Testis (tissue), 2 donors: ENCODE data around the gene TCF7L2.

Experiments used
- POLR2A ChIP-seq: fragments of 450-650 bp; IDR thresholded peaks from one replicate; pipeline ENCODE4 v1.6.1; 2017; ENCODE audit warnings: antibody characterized with exemption, mild to moderate bottlenecking, moderate library complexity
- TF ChIP-seq, protein P1 (sequence below), 3 experiments: fragments of 450-650 bp in 2 of 3; fragments of 200-600 bp in 1 of 3; sonication (generic) in 1 of 3; IDR thresholded peaks; one replicate each; pipeline ENCODE4 v1.5.1; 2016 to 2019; ENCODE audit warnings: antibody characterized with exemption in 3 of 3, mild to moderate bottlenecking in 2 of 3, moderate library complexity in 1 of 3

DNA sequence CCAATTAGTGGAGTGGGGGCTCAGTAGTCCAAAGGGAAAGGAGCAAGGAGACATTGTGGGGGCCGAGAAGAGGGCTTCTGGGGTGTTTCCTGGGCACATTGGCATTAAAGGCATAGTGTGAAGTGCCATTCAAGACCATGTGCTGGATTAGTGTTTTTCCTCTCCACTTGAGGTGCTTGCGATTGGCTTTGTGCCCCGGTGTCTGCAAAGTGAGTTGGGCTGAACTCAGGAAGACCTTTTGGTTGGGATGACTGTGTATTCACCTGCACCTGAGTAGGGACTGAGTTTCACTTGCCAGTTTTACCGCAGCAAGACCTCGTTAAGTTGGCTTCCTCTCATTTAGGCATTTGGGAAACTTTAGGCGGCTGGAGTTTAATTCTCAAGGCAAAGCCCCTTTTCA, 73.0 kb downstream of the TCF7L2 start:
- TF ChIP-seq POLR2A = no peak
- TF ChIP-seq, protein P1, sequence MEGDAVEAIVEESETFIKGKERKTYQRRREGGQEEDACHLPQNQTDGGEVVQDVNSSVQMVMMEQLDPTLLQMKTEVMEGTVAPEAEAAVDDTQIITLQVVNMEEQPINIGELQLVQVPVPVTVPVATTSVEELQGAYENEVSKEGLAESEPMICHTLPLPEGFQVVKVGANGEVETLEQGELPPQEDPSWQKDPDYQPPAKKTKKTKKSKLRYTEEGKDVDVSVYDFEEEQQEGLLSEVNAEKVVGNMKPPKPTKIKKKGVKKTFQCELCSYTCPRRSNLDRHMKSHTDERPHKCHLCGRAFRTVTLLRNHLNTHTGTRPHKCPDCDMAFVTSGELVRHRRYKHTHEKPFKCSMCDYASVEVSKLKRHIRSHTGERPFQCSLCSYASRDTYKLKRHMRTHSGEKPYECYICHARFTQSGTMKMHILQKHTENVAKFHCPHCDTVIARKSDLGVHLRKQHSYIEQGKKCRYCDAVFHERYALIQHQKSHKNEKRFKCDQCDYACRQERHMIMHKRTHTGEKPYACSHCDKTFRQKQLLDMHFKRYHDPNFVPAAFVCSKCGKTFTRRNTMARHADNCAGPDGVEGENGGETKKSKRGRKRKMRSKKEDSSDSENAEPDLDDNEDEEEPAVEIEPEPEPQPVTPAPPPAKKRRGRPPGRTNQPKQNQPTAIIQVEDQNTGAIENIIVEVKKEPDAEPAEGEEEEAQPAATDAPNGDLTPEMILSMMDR (IDR thresholded peaks at IDR 0.05) = no peak
